HG03565 (cell line): ENCODE measurements around the gene ATF7IP.
A peak's percentile ranks its signal among the peaks of the same experiment; 100 is the strongest.
"Not testable (repeated sequence)": the region's sequence is repeated elsewhere in the genome, so short reads cannot be mapped to it uniquely, and the experiment has no call there.

Experiments
- ATAC-seq: cut with Tn5 transposase; IDR thresholded peaks from one replicate; pipeline ENCODE4 v1.9.1; 2021; ENCODE audit warnings: mild to moderate bottlenecking, moderate library complexity; ENCODE audit not compliant: unreplicated experiment

The ATF7IP gene, protein sequence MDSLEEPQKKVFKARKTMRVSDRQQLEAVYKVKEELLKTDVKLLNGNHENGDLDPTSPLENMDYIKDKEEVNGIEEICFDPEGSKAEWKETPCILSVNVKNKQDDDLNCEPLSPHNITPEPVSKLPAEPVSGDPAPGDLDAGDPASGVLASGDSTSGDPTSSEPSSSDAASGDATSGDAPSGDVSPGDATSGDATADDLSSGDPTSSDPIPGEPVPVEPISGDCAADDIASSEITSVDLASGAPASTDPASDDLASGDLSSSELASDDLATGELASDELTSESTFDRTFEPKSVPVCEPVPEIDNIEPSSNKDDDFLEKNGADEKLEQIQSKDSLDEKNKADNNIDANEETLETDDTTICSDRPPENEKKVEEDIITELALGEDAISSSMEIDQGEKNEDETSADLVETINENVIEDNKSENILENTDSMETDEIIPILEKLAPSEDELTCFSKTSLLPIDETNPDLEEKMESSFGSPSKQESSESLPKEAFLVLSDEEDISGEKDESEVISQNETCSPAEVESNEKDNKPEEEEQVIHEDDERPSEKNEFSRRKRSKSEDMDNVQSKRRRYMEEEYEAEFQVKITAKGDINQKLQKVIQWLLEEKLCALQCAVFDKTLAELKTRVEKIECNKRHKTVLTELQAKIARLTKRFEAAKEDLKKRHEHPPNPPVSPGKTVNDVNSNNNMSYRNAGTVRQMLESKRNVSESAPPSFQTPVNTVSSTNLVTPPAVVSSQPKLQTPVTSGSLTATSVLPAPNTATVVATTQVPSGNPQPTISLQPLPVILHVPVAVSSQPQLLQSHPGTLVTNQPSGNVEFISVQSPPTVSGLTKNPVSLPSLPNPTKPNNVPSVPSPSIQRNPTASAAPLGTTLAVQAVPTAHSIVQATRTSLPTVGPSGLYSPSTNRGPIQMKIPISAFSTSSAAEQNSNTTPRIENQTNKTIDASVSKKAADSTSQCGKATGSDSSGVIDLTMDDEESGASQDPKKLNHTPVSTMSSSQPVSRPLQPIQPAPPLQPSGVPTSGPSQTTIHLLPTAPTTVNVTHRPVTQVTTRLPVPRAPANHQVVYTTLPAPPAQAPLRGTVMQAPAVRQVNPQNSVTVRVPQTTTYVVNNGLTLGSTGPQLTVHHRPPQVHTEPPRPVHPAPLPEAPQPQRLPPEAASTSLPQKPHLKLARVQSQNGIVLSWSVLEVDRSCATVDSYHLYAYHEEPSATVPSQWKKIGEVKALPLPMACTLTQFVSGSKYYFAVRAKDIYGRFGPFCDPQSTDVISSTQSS

DNA sequence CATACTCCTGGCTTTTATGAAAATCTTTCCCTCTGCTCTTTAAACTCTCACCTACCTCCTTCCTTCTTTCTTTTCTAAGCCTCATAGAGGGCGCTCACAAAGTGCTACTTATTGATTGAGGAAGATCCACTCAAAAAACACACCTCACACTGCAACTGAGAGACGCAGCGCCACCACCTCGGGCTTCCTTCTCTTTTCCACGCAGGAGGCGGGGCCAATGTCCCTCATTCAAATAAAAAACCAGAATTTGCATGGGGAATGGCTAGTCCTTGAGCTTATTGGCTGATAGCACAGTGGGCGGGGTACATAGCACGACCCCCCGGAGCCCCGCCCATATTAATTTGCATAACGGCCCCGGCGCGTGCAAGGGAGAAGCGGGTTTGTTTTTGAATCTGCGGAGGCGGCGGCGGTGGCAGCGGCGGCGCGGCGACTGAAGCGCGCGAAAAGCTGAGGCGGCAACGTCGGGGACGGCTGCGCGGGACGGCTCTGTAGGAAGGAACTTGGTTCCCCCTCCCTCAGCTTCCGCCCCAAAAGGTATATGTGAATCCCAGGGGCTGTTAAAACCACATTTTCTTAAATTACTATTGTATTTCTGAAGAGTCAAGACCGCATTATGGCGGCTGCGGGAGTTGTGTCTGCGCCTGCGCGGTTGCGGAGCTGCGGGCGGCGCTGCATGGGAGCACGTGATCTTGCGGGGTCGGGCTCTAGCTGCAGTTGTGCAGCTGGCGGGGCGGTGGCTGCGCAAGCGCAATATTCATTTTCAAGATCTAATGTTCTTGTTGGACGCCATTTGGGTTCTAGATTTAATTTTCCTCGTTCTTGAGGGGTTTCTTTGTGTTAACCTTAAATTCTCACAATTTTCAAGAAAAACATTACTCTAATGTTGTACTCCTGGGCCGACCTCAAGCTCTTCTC is at the start of gene ATF7IP:
TSS of gene ATF7IP (plus strand) at position 389 of the 915 bp plus-strand sequence. CDS start 58,234 bp downstream, outside the sequence.
- ATAC-seq: peak; percentile 56

DNA sequence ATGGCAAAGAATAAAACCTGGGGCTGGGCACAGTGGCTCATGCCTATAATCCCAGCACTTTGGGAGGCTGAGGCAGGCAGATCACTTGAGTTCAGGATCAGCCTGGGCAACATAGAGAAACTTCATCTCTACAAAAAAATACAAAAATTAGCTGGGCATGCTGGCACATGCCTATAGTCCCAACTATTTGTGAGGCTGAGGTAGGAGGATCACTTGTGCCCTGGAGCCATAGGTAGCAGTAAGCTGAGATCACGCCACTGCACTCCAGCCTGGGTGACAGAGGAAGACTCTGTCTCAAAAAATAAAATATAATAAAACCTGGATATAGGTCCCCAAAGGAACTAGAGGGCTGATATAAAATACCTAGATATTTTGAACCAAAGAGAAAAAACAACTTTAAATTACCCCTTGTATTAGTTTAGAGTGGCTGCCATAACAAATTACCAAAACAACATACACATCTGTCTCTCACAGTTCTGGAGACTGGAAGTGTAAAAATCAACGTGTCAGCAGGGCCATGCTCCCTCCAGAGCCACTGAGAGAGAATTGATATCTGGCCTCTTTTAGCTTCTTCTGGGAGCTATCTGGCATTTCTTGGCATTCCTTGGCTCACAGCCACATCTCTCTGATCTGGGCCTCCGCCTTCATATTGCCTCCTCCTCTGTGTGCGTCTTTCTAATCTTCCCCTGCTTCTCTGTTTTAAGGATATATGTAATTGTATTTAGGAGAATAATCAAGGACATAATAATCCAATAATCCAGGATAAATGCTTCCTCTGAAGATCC is 47.9 kb upstream of the ATF7IP start:
- no peak for ATAC-seq

DNA sequence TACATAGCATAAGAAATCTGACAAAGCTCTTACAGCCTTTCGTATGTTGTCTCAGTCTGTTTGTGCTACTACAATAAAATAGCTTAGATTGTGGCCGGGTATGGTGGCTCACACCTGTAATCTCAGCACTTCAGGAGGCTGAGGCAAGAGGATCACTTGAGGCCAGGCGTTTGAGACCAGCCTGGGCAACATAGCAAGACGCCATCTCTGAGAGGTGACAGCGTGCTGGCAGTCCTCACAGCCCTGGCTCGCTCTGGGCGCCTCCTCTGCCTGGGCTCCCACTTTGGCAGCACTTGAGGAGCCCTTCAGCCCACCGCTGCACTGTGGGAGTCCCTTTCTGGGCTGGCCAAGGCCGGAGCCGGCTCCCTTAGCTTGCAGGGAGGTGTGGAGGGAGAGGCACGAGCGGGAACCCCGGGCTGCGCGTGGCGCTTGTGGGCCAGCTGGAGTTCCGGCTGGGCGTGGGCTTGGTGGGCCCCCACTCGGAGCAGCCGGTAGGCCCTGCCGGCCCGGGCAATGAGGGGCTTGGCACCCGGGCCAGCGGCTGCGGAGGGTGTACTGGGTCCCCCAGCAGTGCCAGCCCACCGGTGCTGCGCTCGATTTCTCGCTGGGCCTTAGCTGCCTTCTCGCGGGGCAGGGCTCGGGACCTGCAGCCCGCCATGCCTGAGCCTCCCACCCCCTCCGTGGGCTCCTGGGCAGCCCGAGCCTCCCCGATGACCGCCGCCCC is 45.6 kb upstream of the ATF7IP start:
- not testable (repeated sequence) for ATAC-seq

DNA sequence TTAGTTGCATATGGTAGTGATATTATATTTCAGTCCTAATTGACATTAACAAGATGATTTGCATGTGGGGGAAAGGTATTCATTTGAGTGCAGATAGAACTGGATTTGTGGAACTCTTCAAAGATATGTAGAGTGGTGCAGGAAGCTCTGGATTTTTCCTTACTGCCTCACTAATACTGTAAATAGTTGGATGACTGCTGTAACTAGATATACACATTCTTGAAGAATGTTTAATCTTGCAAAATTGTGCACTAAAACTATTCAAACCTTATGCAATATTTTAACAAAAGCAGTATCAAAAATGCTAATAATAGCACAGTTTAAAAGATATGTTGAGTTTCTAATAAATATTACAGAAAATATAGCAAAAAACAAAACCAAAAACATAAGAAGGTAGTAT is 43.1 kb upstream of the ATF7IP start:
- ATAC-seq: no peak

DNA sequence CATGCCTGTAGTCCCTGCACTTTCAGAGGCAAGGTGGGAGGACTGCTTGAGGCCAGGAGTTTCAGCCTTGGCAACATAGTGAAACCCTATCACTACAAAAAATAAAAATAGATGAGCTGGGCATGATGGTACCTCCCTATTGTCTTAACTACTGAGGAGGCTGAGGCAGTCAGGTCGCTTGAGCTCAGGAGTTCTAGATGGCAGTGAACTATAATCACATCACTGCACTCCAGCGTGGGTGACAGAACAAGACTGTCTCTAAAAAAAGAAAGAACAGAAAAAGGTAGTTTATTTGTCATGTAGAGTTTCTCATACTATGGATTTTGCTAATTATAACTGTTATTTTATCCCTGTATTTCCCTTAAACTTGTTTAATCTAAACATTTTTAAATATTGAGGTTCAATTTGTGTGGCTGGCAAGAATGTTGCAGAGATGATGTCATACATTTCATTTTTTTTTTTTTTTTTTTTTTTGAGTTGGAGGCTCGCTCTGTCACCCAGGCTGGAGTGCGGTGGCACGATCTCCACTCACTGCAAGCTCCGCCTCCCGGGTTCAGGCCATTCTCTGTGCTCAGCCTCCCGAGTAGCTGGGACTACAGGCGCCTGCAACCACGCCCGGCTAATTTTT is 39.7 kb upstream of the ATF7IP start:
- no peak for ATAC-seq

DNA sequence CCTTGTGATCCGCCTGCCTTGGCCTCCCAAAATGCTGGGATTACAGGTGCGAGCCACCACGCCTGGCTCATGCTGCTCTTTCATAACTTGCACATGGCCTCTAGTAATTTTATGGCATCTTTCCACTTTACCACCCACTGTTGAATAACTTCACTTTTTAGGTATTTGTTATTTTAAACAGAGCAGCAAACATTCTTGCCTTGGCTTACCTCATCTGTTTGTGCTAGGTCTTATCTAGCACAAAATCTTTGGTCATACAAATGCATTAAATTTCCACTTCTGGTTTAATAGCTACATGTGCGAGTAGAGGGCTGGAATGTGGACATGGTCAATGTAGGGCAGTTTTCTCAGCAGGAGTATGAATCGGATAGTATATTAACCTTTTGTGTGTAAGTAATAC is 38.8 kb upstream of the ATF7IP start:
- no peak for ATAC-seq

DNA sequence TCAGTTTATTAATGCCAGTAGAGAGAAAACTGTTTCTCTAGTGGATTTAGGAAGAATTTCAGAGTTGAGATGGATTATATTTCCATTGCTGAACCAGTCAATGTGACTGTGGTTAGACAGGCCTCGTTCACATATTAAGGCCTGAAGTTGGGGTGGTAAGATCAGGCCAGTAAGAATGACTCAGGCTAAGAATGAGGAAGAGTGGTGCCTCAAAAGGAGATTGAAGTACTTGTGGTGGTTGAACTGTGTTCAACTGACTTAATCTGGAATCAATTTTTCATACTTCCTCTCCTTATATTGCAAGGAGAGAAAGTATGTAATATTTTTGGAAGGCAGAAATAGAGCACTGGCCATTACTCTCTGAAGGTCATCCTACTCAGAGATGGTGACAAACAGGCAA is 37.8 kb upstream of the ATF7IP start:
- ATAC-seq: no peak

DNA sequence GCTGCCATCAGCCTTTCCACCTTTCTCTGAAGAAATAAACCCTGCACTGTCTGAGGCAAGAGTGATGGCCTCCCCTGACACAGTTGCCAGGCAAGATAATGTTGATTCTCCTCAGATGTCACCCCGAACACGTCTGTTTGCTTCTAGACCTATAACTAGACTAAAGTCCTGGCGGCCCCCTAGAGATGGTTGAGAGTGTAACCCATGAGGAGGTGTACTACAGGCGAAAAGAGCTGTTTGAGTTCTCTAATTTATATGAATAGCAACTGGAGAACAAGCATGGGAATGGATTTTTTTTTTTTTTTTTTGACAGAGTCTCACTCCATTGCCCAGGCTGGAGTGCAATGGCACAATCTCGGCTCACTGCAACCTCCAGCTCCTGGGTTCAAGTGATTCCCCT is 33.0 kb upstream of the ATF7IP start:
- ATAC-seq: no peak

DNA sequence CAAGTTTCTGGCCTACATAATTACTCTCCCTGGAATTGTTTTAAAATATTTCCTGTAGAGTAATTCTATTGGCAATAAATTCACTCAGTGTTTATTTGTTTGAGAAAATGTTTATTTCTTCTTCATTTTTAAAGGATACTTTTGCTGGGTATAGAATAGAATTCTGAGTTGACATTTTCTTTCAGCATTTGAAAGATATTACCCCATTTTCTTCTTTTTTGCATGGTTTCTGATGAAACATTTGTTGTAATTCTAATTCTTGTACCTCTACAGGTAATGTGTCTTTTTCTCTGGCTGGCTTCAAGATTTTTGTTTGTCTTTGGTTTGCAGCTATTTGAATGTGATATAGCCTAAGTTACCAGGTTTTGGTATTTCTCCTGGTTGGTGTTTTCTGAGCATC is 25.1 kb upstream of the ATF7IP start:
- no peak for ATAC-seq

DNA sequence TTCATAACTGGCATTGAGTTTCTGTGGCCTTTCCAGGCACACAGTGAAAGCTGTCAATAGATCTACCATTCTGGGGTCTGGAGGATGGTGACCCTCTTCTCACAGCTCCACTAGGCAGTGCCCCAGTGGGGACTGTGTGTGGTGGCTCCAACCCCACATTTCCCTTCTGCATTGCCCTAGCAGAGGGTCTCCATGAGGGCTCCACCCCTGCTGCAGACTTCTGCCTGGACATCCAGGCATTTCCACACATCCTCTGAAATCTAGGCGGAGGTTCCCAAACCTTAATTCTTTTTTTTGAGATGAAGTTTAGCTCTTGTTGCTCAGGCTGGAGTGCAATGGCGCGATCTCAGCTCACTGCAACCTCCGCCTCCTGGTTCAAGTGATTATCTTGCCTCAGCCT is 14.0 kb upstream of the ATF7IP start:
- not testable (repeated sequence) for ATAC-seq

DNA sequence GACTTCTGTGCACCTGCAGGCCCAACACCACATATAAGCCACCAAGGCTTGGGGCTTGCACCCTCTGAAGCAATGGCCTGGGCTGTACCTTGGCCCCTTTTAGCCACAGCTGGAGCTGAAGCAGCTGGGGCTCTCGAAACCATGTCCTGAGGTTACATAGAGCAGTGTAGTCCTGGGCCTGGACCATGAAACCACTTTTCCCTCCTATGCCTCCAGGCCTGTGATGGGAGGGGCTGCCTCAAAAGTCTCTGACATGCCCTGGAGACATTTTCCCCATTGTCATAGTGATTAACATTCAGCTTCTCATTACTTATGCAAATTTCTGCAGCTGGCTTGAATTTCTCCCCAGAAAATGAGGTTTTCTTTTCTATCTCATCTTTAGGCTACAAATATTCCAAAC is 13.4 kb upstream of the ATF7IP start:
- not testable (repeated sequence) for ATAC-seq

DNA sequence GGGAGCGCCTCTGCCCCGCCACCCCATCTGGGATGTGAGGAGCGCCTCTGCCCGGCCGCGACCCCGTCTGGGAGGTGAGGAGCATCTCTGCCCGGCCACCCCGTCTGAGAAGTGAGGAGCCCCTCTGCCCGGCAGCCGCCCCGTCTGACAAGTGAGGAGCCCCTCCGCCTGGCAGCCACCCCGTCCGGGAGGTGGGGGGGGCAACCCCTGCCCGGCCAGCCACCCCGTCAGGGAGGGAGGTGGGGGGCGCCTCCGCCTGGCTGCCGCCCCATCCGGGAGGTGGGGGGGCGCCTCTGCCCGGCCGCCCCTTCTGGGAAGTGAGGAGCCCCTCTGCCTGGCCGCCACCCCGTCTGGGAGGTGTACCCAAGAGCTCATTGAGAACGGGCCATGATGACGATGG is 10.8 kb upstream of the ATF7IP start:
- ATAC-seq: not testable (repeated sequence)

DNA sequence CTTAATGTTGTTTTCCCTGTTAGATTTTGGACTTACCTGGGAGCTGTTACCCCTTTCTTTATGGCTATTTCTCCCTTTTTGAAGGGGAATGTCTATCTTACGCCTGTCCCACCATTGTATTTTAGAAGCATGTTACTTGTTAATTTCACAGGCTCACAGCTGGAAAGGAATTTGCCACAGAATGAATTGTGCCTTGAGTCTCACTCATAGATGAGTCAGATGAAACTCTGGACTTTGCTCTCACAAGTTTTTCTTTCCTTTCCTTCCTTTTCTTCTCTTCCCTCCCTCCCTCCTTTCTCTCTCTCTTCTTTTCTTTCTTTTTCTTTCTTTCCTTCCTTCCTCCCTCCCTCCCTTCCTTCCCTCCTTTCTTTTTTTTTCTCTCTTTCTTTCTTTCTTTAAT is 9.3 kb upstream of the ATF7IP start:
- no peak for ATAC-seq

DNA sequence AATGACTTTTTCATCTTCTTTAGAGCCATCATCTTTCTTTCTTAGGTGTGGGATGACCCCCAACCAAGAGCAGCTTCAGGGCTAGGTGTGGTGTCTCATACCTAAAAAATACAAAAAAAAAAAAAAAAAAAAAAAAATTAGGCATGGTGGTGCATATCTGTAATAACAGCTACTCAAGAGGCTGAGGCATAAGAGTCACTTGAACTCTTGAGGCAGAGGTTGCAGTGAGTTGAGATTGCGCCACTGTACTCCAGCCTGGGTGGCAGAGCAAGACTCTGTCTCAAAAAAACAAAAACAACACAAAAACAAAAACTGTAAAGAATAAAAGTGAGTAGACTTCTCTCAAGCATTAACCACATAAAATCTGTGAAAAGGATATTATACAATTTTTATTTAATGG is 8.0 kb upstream of the ATF7IP start:
- ATAC-seq: no peak

DNA sequence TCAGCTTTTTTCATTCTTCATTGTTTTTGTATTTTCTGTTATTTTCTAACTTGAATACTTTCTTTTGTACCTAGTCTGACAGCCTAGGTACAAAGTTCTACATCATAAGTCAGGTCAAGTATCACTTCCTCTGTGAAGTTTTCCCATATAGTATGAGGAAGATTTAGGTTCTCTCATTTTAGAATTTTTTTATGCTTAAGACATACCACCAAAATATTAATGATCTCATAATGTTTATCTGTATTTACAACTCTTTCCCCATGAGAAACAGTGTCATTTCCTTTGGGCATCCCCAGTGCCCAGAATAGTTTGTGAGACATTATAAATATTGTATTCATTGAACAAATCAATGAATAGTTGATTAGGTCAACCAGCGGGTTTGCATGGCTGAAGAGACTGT is 3.1 kb upstream of the ATF7IP start:
- peak; percentile 28 for ATAC-seq

DNA sequence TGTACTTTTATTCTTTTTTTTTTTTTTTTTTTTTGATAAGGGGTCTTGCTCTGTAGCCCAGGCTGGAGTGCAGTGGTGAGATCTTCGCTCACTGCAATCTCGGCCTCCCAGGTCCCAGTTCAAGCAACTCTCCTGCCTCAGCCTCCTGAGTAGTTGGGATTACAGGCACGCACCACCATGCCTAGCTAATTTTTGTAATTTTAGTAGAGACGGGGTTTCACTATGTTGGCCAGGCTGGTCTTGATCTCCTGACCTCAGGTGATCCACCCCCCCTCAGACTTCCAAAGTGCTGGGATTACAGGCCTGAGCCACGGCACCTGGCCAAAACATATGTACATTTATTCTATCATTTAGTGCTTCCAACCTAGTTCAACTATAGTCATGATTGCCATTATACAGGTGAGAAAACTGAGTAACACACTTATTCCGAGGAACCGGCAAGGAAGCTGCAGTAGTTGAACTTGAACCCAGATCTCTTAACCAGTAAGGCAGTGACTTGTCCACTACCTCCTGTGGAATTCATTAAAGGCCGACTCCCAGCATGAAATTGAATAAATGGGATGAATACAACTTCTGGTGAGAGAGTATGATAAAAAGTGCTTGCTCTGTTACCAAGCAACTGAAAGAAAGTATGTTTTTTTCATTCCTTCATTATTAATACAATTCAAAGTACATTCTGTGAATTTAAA is 755 bp upstream of the ATF7IP start:
- no peak for ATAC-seq

DNA sequence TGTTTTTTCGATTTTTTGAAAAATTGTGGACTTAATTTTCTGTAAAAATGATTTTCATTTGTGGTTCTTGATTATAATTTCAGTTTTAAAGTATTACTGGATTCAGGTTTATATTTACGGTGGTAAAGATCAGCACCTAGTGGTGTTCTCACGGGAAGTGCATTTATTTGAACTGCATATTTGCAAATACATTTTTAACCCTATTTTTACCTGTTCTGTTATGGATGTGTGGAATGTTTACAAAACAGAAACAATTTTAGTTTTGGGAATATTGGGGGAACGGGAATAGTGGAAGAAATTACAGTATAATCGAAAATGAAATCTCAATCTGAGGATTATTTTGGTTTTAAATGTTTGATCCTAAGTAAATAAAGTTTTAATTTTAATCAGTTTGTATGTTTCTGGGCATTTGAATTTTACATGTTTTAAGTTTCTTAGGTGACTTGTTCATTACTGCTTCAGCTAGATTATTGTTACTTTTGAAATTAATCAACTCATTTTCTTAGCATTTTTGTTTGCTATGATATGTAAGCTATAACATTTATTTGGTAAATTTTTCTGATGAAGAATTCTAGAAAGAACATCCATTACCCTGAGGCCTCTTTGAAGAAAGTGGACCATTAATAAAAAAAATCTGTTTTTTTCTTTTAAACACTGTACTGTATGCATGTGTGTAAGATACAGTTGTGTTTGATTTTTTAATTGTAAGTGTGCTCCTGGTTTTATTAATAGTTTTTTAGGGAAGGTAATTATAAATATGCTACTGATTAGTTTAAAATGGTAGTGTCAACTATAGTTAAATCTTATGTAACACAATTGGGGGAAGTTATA is 942 bp downstream of the ATF7IP start:
- no peak for ATAC-seq
